ENCODE data around the gene SMIM20.

The SMIM20 gene

GRCh38 chr4:25908491-25908901 lies 5.5 kb upstream of the SMIM20 start:
- TF ChIP-seq ZFX (IDR thresholded peaks at IDR 0.05; ENCODE audit: borderline replicate concordance) (no peak), CTCF (IDR thresholded peaks at IDR 0.05) (no peak)
- H3K27ac ChIP-seq: no peak overlapping the region

GRCh38 chr4:25911356-25911755 lies 2.7 kb upstream of the SMIM20 start:
- TF ChIP-seq CTCF (IDR thresholded peaks at IDR 0.05) (no peak), ZFX (IDR thresholded peaks at IDR 0.05; ENCODE audit: borderline replicate concordance) (no peak)

GRCh38 chr4:25913056-25913850 lies 767 bp upstream of the SMIM20 start:
- H3K27ac ChIP-seq: peak overlapping the region; percentile 94

More at GRCh38 chr4:25911356-25911755, 2.7 kb upstream of the SMIM20 start:
- no peak overlapping the region for H3K27ac ChIP-seq

GRCh38 chr4:25914670-25915352 lies 791 bp downstream of the SMIM20 start:
- TF ChIP-seq CTCF (IDR thresholded peaks at IDR 0.05) (no peak), ZFX (IDR thresholded peaks at IDR 0.05; ENCODE audit: borderline replicate concordance) (no peak)
- peak overlapping the region; percentile 94 for H3K27ac ChIP-seq

More at GRCh38 chr4:25913056-25913850, 767 bp upstream of the SMIM20 start:
- TF ChIP-seq ZFX (IDR thresholded peaks at IDR 0.05; ENCODE audit: borderline replicate concordance) (no peak), CTCF (IDR thresholded peaks at IDR 0.05) (no peak)

GRCh38 chr4:25915353-25915705 lies 1.3 kb downstream of the SMIM20 start:
- peak overlapping the region; percentile 94 for H3K27ac ChIP-seq

GRCh38 chr4:25916870-25917269 lies 2.9 kb downstream of the SMIM20 start:
- TF ChIP-seq ZFX (IDR thresholded peaks at IDR 0.05; ENCODE audit: borderline replicate concordance) (no peak), CTCF (IDR thresholded peaks at IDR 0.05) (no peak)
- no peak overlapping the region for H3K27ac ChIP-seq

More at GRCh38 chr4:25915353-25915705, 1.3 kb downstream of the SMIM20 start:
- TF ChIP-seq ZFX (IDR thresholded peaks at IDR 0.05; ENCODE audit: borderline replicate concordance) (no peak), CTCF (IDR thresholded peaks at IDR 0.05) (no peak)

- TF ChIP-seq CTCF (IDR thresholded peaks at IDR 0.05) (no peak), ZFX (IDR thresholded peaks at IDR 0.05; ENCODE audit: borderline replicate concordance) (no peak)
- H3K27ac ChIP-seq: peak overlapping the region; percentile 42; the same call in 1 of the 2 replicates
Measured at GRCh38 chr4:25919676-25920075, 5.7 kb downstream of the SMIM20 start.

Measured in 22Rv1 (cell line).